GM12878 (cell line): ENCODE measurements around the gene MOK. TPM values are rescaled to one million over a fixed set of nuclear protein-coding genes. Genes with fewer than 3 reads are reported as not detected.

Experiments used
- ATAC-seq: fragments of 200-7000 bp; cut with Tn5 transposase; 3 replicates; pipeline ENCODE4 v1.9.1; 2020; ENCODE audit warnings: mild to moderate bottlenecking, moderate library complexity
- BruUV-seq: library from RNA; stranded (reverse); fragments of 400-500 nt; replicated peaks from 2 replicates; lab custom pipeline; 2021; lab: Mats Ljungman, UMichigan
- CTCF ChIA-PET: fragments of 300-600 bp; sonication (Branson Sonifier 250); formaldehyde crosslinking; extraction: SDS; loops from one replicate; lab custom pipeline; 2021; ENCODE audit warnings: inconsistent platforms; lab: Yijun Ruan, JAX
- POLR2A ChIA-PET: fragments of 350-600 bp; formaldehyde crosslinking; extraction: SDS; loops from one replicate; lab custom pipeline; 2021; ENCODE audit warnings: inconsistent platforms; lab: Charles Lee
- RAD21 ChIA-PET: fragments of 300-600 bp; sonication (Branson Sonifier 250); formaldehyde crosslinking; loops from one replicate; lab custom pipeline; 2023; ENCODE audit warnings: antibody characterized with exemption; ENCODE audit not compliant: unreplicated experiment; lab: Charles Lee
- SMC1A ChIA-PET: fragments of 300-600 bp; sonication (Branson Sonifier 250); formaldehyde crosslinking; loops from one replicate; lab custom pipeline; 2023; ENCODE audit not compliant: unreplicated experiment, uncharacterized antibody; lab: Charles Lee
- DNase-seq: peaks from one replicate; pipeline ENCODE4 v3.0.0-alpha.2; 2011; ENCODE audit warnings: low read depth, low spot score
- FAIRE-seq: peaks from 3 replicates; lab custom pipeline; 2011; peaks lifted over from hg19 to GRCh38; lab: Jason Lieb, UNC
- H2AFZ ChIP-seq: 2 replicates; pipeline ENCODE4 v1.6.0; 2011; ENCODE audit warnings: low read depth, low read length, control low read depth; ENCODE audit not compliant: control insufficient read depth
- H3K27ac ChIP-seq: 2 replicates; pipeline ENCODE4 v1.5.1; 2011; ENCODE audit warnings: control low read depth; ENCODE audit not compliant: control insufficient read depth, insufficient read depth
- H3K27me3 ChIP-seq, 2 experiments: replicated peaks in 1 of 2; 2 replicates each; pipeline versions ENCODE4 v1.6.0 to v1.6.1; 2011; ENCODE audit warnings: low read length in 1 of 2; ENCODE audit not compliant: control insufficient read depth in 2 of 2, insufficient read depth in 2 of 2
- H3K36me3 ChIP-seq, 2 experiments: 2 replicates each; pipeline ENCODE4 v1.5.1; 2011; ENCODE audit warnings: low read length in 1 of 2; ENCODE audit not compliant: control insufficient read depth in 2 of 2, insufficient read depth in 2 of 2
- H3K4me1 ChIP-seq: 2 replicates; pipeline ENCODE4 v1.6.1; 2011; ENCODE audit warnings: mild to moderate bottlenecking, low read length, moderate library complexity, mixed read lengths; ENCODE audit not compliant: control insufficient read depth, insufficient read depth
- H3K4me2 ChIP-seq: 2 replicates; pipeline ENCODE4 v1.6.0; 2011; ENCODE audit warnings: control low read depth; ENCODE audit not compliant: control insufficient read depth, insufficient read depth
- H3K4me3 ChIP-seq: fragments of 200-600 bp; sonication (generic); 2 replicates; pipeline ENCODE4 v1.5.1; 2016
- H3K79me2 ChIP-seq: 2 replicates; pipeline ENCODE4 v1.6.0; 2011; ENCODE audit warnings: low read length; ENCODE audit not compliant: control insufficient read depth, insufficient read depth
- H3K9ac ChIP-seq: 2 replicates; pipeline ENCODE4 v1.8.0; 2011; ENCODE audit warnings: low read length, control low read depth, mixed read lengths; ENCODE audit not compliant: control insufficient read depth, insufficient read depth
- H3K9me3 ChIP-seq: replicated peaks from 3 replicates; pipeline ENCODE4 v1.5.1; 2011; ENCODE audit warnings: mild to moderate bottlenecking, low read length; ENCODE audit not compliant: control insufficient read depth, insufficient read depth
- H4K20me1 ChIP-seq: 2 replicates; pipeline ENCODE4 v1.6.0; 2011; ENCODE audit not compliant: control insufficient read depth, insufficient read depth
- CHD4 ChIP-seq: fragments of 200-600 bp; sonication (generic); IDR thresholded peaks from 2 replicates; pipeline ENCODE4 v1.6.1; 2016; ENCODE audit warnings: mild to moderate bottlenecking
- GABPA ChIP-seq: IDR thresholded peaks from 2 replicates; pipeline ENCODE4 v1.6.1; 2014; ENCODE audit warnings: antibody characterized with exemption, low read depth, mild to moderate bottlenecking, inconsistent platforms
- GATAD2B ChIP-seq: fragments of 450-650 bp; conservative IDR thresholded peaks from 2 replicates; pipeline ENCODE4 v1.6.1; 2017; ENCODE audit warnings: low read depth, mild to moderate bottlenecking, moderate library complexity
- HCFC1 ChIP-seq: fragments of 150-350 bp; IDR thresholded peaks from 2 replicates; pipeline ENCODE4 v1.6.1; 2014; ENCODE audit warnings: low read length
- HDAC6 ChIP-seq: fragments of 200-600 bp; sonication (generic); IDR thresholded peaks from one replicate; pipeline ENCODE4 v1.8.0; 2017; ENCODE audit warnings: antibody characterized with exemption; ENCODE audit not compliant: unreplicated experiment
- JUND ChIP-seq: IDR thresholded peaks from 2 replicates; pipeline ENCODE4 v1.6.1; 2012; ENCODE audit warnings: low read depth, mild to moderate bottlenecking, low read length, improper control_type of control experiment, moderate library complexity
- KDM1A ChIP-seq: fragments of 200-600 bp; sonication (generic); IDR thresholded peaks from 2 replicates; pipeline ENCODE4 v1.6.1; 2016; ENCODE audit warnings: borderline replicate concordance
- POLR2A ChIP-seq: IDR thresholded peaks from 2 replicates; pipeline ENCODE4 v1.6.1; 2011; ENCODE audit warnings: low read depth, mild to moderate bottlenecking, low read length
- POLR2AphosphoS5 ChIP-seq: IDR thresholded peaks from 2 replicates; pipeline ENCODE4 v1.6.1; 2011; ENCODE audit warnings: mild to moderate bottlenecking, low read length, inconsistent platforms
- SIX5 ChIP-seq: IDR thresholded peaks from 2 replicates; pipeline ENCODE4 v1.6.1; 2011; ENCODE audit warnings: mild to moderate bottlenecking, low read depth, low read length, moderate library complexity; ENCODE audit not compliant: severe bottlenecking
- SPI1 ChIP-seq: IDR thresholded peaks from 2 replicates; pipeline ENCODE4 v1.6.1; 2011; ENCODE audit warnings: low read depth, mild to moderate bottlenecking, low read length, moderate library complexity, borderline replicate concordance; ENCODE audit not compliant: insufficient read depth
- WRNIP1 ChIP-seq: IDR thresholded peaks from 2 replicates; pipeline ENCODE4 v1.6.1; 2011; ENCODE audit warnings: low read depth, low read length, improper control_type of control experiment, borderline replicate concordance
- WGBS: methylation state at CpG from one replicate; pipeline ENCODE4 v1.1.6; 2016; ENCODE audit warnings: low lambda C conversion rate; ENCODE audit not compliant: insufficient replicate concordance, insufficient coverage; ENCODE audit errors: missing lambda C conversion rate; 5-methylcytosine and 5-hydroxymethylcytosine counted together
- in situ Hi-C: fragments of 300-500 bp; cut with MboI; formaldehyde crosslinking; loops from 9 replicates; pipeline ENCODE4 v1.14.3; 2018; ENCODE audit warnings: mixed read lengths
- intact Hi-C: fragments of 100-400 bp; cut with micrococcal nuclease; formaldehyde crosslinking; loops from one replicate; pipeline ENCODE4 v1.14.2; 2022; ENCODE audit not compliant: unreplicated experiment
- polyA plus RNA-seq, 11 experiments: library from polyadenylated mRNA; depleted of rRNA in 4 of 11; unstranded in 6 of 11; stranded (reverse) in 5 of 11; fragments of >200 nt; fragmentation: Nextera tagmentation in 4 of 11; fragmentation: Illumina TruSeq in 1 of 11; extraction: Ambion mirVana in 4 of 11; extraction: Trizol in 1 of 11; gene quantifications; 1 replicate in 1 of 11; 2 replicates in 10 of 11; pipeline versions ENCODE4 v1.2.1 to v1.2.3, GENCODE V29; 2011 to 2016; ENCODE audit warnings: inconsistent platforms in 2 of 11, missing spikeins in 2 of 11, low read depth in 1 of 11
- total RNA-seq, 4 experiments: library from RNA; depleted of rRNA in 3 of 4; stranded (reverse); fragments of >200 nt in 3 of 4; fragmentation: Illumina TruSeq in 1 of 4; extraction: Trizol in 1 of 4; gene quantifications; 2 replicates each; pipeline versions ENCODE4 v1.2.1 to v1.2.3, GENCODE V29; 2013 to 2021

MOK gene
- total and polyA plus RNA-seq, 10 of the 15 experiments (the other 5 are each of a cell fraction or from before 2014, with no cell fraction given): 0.10 to 3.0 (median 1.4) TPM

DNA sequence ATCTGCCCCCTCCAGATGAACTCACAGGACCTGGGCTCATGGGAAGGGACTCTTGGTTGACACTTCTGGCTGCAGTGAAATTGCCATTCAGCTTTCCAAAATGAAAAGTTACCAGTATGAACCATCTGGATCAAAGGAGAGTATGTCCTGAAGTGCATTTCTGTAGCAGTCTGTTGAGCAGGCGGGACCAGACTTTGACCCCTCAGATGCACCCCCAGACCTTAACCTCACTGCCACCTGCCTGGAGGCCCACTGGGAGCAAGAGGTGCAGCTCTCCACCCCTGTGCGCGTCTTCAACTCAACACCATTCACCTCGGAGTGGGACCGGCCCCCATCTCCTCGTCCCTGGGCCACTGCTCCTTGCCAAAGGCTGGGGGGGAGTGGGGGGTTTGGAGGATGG is 55.0 kb downstream of the MOK start:
- RAD21 ChIA-PET: no interaction called here
- ATAC-seq: no peak

DNA sequence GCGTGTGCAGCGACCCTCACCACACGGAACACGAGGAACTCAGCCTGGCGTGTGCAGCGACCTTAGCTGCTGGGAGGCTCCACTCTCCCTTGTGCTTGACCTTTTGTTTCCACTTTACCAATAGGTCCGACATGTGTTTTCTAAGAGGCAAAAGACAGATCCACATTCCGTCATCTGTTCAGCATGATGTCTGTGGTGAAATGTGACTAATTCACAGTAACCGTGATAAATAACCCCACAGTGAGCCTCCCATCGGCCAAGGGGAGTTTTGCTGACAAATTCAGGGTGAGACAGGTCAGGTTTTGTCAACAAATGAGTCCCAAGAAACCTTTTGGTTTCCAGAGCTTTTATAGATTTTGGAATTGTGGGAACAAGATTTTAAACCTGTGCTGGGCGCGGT is 55.9 kb downstream of the MOK start:
- ChIA-PET POLR2A (no interaction called here), CTCF (no interaction called here), RAD21 (no interaction called here), SMC1A (no interaction called here)
- no peak for DNase-seq
- Histone ChIP-seq H3K9me3 (no peaks in the 10 kb centered on the region; the same call in 2 of the 3 replicates), H2AFZ (no peak overlapping the region), H3K4me1 (no peaks in the 10 kb centered on the region), H3K36me3 (no peaks in the 10 kb centered on the region), H3K4me2 (no peak overlapping the region), H3K27me3 (no peaks in the 10 kb centered on the region), H3K27ac (no peak overlapping the region), H4K20me1 (no peaks in the 10 kb centered on the region), H3K4me3 (no peak overlapping the region), H3K79me2 (no peaks in the 10 kb centered on the region), H3K9ac (no peak overlapping the region)
- no peak for FAIRE-seq
- intact Hi-C loops (no loop called here), in situ Hi-C loops (no loop called here)
- BruUV-seq: no TSS peak
- no peak for ATAC-seq
- WGBS: 56% methylated on average over 12 of the region's 12 CpGs
- TF ChIP-seq POLR2AphosphoS5 (no peak), JUND (no peak), POLR2A (no peak), KDM1A (no peak)
- TF ChIP-seq, all 136 proteins: peak for 0

More for the DNA sequence above, 55.0 kb downstream of the MOK start:
- FAIRE-seq (no peak), DNase-seq (no peak)
- ChIA-PET POLR2A (no interaction called here), SMC1A (no interaction called here), CTCF (no interaction called here)
- WGBS: 64% methylated on average over 6 of the region's 6 CpGs
- Histone ChIP-seq H3K79me2 (no peaks in the 10 kb centered on the region), H3K9me3 (no peaks in the 10 kb centered on the region), H3K9ac (no peak overlapping the region), H3K4me1 (no peaks in the 10 kb centered on the region), H3K27ac (no peak overlapping the region), H3K4me3 (no peak overlapping the region), H3K4me2 (no peak overlapping the region), H3K27me3 (no peaks in the 10 kb centered on the region)
- in situ Hi-C loops (no loop called here), intact Hi-C loops (no loop called here)
- BruUV-seq: no TSS peak
- no peak for TF ChIP-seq CHD4
- TF ChIP-seq GABPA: no peak
- TF ChIP-seq SIX5: no peak
- TF ChIP-seq WRNIP1: no peak
- no peak for TF ChIP-seq HDAC6
- TF ChIP-seq SPI1: no peak
- TF ChIP-seq GATAD2B: no peak
- no peak for TF ChIP-seq HCFC1
- TF ChIP-seq, all 136 proteins: peak for 0
- no peak overlapping the region for H2AFZ ChIP-seq
- H3K36me3 ChIP-seq: no peaks in the 10 kb centered on the region
- no peaks in the 10 kb centered on the region for H4K20me1 ChIP-seq
